ENCODE results near the gene KIF26A.

Gene KIF26A

DNA sequence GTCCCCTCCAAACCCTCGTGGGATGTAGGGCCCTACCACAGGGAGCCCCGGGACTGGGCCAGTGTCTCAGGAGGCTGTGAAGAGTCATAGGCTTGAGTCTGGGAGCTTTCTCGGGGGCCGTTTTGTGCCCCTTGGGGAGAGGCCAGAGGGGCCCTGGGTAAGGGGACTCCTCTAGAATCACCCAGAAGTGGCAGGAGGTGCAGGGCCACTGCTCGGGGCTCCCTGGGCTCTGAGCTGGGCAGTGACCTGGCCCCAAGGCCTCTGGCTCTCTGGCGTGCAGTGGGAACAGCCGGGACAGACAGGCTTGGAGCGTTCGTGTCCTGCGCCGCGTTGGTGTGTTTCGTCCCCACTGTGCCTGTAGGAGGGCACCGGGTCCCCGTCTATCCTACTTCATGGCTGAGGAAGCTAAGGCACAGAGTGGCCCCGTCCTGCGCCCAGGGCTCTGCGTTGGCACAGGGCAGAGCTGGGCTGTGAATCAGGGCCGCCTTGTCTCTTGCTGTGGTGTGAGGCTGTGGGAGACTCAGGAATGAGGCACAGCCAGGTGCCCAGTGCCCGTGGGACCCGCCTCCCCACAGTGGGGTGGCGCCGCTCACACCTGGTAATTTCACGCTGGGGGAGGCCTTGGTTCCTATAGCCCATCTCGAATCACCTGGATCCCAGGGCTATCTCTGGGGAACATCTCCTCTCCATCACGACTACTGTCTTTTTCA lies 23.8 kb upstream of the KIF26A start:
- Histone ChIP-seq H3K4me3 (ENCODE audit: low read depth in 1 of 2, low read length in 2 of 2) (no peak overlapping the region), H3K9me3 (ENCODE audit: control insufficient read depth in 1 of 2, low read length in 2 of 2) (no peaks in the 10 kb centered on the region), H3K27ac (ENCODE audit: low read depth, low read length) (no peak overlapping the region), H3K36me3 (ENCODE audit: control insufficient read depth in 1 of 2, insufficient read depth in 2 of 2, low read length in 2 of 2) (no peaks in the 10 kb centered on the region), H3K9ac (ENCODE audit: low read depth in 1 of 2, low read length in 2 of 2) (no peak overlapping the region), H3K27me3 (ENCODE audit: control insufficient read depth in 1 of 2, insufficient read depth in 2 of 2, low read length in 2 of 2) (peaks cover 4 to 5% of the 10 kb centered on the region in 2 donors), H3K4me1 (ENCODE audit: control insufficient read depth in 1 of 2, insufficient read depth in 2 of 2, low read length in 2 of 2) (peaks cover 0 to 14% of the 10 kb centered on the region in 2 donors)

DNA sequence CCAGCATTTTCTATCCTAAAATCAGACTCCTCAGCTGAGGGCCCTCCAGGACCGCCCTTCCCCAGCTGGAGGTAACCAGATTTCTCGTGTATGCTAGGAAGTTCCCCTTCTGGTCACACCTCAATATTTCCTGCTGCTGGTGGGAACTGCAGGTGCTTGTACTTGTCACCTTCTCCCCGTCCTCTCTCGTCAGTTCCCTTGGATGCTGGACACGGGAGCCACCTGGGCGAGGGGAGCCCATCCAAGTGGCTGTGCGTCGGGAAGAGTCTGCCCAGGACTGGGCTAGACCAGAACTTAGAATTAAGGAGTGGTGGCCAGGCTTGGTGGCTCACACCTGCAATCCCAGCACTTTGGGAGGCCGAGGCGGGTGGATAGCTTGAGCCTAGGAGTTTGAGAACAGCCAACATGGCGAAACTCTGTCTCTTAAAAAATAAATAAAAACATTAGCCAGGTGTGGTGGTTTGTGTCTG lies 23.2 kb upstream of the KIF26A start:
- peaks cover 0 to 14% of the 10 kb centered on the region in 2 donors for H3K4me1 ChIP-seq (ENCODE audit: control insufficient read depth in 1 of 2, insufficient read depth in 2 of 2, low read length in 2 of 2)
- H3K9me3 ChIP-seq (ENCODE audit: control insufficient read depth in 1 of 2, low read length in 2 of 2) = no peaks in the 10 kb centered on the region
- H3K9ac ChIP-seq (ENCODE audit: low read depth in 1 of 2, low read length in 2 of 2) = no peak overlapping the region
- peaks cover 4 to 5% of the 10 kb centered on the region in 2 donors for H3K27me3 ChIP-seq (ENCODE audit: control insufficient read depth in 1 of 2, insufficient read depth in 2 of 2, low read length in 2 of 2)
- H3K27ac ChIP-seq (ENCODE audit: low read depth, low read length) = no peak overlapping the region
- no peak overlapping the region for H3K4me3 ChIP-seq (ENCODE audit: low read depth in 1 of 2, low read length in 2 of 2)
- no peaks in the 10 kb centered on the region for H3K36me3 ChIP-seq (ENCODE audit: control insufficient read depth in 1 of 2, insufficient read depth in 2 of 2, low read length in 2 of 2)

DNA sequence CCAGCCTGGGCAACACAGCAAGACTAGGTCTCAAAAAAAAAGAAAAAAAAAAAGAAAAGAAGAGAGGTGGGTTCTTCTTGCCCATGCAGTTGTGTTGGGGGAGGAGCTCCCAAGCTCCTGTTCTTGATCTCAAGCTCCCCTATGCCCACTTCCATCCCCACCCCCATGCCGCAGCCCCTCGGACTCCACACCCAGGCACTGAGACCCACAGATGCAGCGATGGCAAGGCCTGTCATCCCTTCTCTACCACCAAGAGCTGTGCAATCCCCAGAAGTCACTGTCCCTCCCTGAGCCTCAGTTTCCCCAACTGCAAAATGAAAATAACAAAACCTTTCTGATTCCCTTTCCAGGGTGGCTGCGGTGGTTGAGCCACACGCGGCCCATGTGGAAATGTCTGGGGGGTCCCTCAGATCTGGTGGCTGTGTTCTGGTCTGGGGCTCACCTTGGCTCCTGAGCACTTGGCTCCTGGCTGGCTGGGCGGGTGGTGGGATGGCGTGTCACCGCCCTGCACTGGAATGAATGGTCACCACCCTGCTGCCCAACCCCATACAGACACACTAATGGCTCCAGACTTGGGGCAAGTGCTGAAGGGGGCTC lies 22.6 kb upstream of the KIF26A start:
- Histone ChIP-seq H3K4me1 (ENCODE audit: control insufficient read depth in 1 of 2, insufficient read depth in 2 of 2, low read length in 2 of 2) (peaks cover 0 to 14% of the 10 kb centered on the region in 2 donors), H3K9ac (ENCODE audit: low read depth in 1 of 2, low read length in 2 of 2) (peak overlapping the region in 1 of 2 donors; percentile 59), H3K4me3 (ENCODE audit: low read depth in 1 of 2, low read length in 2 of 2) (peak overlapping the region; percentile 65 to 66), H3K9me3 (ENCODE audit: control insufficient read depth in 1 of 2, low read length in 2 of 2) (no peaks in the 10 kb centered on the region), H3K36me3 (ENCODE audit: control insufficient read depth in 1 of 2, insufficient read depth in 2 of 2, low read length in 2 of 2) (no peaks in the 10 kb centered on the region), H3K27ac (ENCODE audit: low read depth, low read length) (no peak overlapping the region), H3K27me3 (ENCODE audit: control insufficient read depth in 1 of 2, insufficient read depth in 2 of 2, low read length in 2 of 2) (peaks cover 4 to 5% of the 10 kb centered on the region in 2 donors)

DNA sequence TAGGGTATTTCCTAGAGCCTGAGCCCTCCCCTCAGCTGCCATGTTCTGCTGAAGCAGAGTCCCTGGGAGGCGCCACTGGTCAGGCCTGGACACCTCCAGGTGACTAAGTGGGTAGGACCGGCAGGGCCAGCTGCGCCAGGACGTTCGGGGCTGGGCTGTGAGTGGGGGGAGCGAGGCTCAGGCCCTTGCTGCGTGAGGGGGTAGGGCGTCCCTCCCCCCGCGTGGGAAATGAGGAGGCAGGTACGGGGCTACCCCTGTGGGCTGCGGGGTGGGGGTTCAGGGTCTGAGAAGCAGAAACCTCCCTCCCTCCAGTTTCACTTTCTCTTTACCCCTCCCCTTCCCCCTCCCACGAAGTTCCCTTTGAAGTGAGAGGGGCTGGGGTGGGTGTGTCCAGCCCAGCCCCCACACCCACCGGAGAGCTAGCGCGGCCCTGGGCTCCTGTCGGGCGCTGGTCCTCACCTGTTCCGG lies 22.1 kb upstream of the KIF26A start:
- H3K9ac ChIP-seq (ENCODE audit: low read depth in 1 of 2, low read length in 2 of 2) = peak overlapping the region; percentile 47 to 59
- H3K27me3 ChIP-seq (ENCODE audit: control insufficient read depth in 1 of 2, insufficient read depth in 2 of 2, low read length in 2 of 2) = peaks cover 0 to 4% of the 10 kb centered on the region in 2 donors
- no peaks in the 10 kb centered on the region for H3K36me3 ChIP-seq (ENCODE audit: control insufficient read depth in 1 of 2, insufficient read depth in 2 of 2, low read length in 2 of 2)
- peak overlapping the region; percentile 65 to 66 for H3K4me3 ChIP-seq (ENCODE audit: low read depth in 1 of 2, low read length in 2 of 2)
- peaks cover 0 to 8% of the 10 kb centered on the region in 2 donors for H3K4me1 ChIP-seq (ENCODE audit: control insufficient read depth in 1 of 2, insufficient read depth in 2 of 2, low read length in 2 of 2)
- peak overlapping the region; percentile 56 for H3K27ac ChIP-seq (ENCODE audit: low read depth, low read length)
- H3K9me3 ChIP-seq (ENCODE audit: control insufficient read depth in 1 of 2, low read length in 2 of 2) = no peaks in the 10 kb centered on the region

DNA sequence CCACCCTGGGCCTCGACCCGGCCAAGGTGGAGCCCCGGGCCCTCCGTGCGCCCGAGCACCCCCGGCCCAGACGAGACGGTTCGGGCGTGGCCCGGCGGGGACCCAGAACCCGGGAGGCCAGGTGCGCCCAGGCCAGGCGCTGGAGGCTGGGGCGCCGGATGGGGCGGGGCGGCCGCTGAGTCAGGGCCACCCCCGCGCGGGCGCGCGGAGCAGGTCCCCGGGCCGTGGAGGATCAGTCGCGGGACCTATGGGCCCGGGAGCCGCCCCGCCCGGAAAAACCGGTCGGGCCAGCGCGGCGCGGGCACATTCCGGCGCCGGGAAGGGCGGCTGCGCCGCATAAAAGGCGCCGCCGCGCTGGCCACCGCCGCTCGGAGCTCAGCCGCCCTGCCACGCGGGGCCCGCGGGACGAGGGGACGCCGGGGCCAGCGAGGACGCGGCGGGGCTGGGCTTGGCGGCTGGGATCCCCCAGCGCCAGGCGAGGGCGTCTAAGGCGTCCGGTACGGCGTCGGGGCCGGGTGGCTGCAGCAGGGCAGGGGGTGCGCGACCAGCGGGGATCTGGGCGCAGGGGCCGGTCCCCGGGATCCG lies 21.5 kb upstream of the KIF26A start:
- Histone ChIP-seq H3K4me3 (ENCODE audit: low read depth in 1 of 2, low read length in 2 of 2) (peak overlapping the region; percentile 65 to 66), H3K4me1 (ENCODE audit: control insufficient read depth in 1 of 2, insufficient read depth in 2 of 2, low read length in 2 of 2) (peaks cover 0 to 8% of the 10 kb centered on the region in 2 donors), H3K36me3 (ENCODE audit: control insufficient read depth in 1 of 2, insufficient read depth in 2 of 2, low read length in 2 of 2) (no peaks in the 10 kb centered on the region), H3K9ac (ENCODE audit: low read depth in 1 of 2, low read length in 2 of 2) (peak overlapping the region in 1 of 2 donors; percentile 59), H3K27ac (ENCODE audit: low read depth, low read length) (peak overlapping the region; percentile 56), H3K9me3 (ENCODE audit: control insufficient read depth in 1 of 2, low read length in 2 of 2) (no peaks in the 10 kb centered on the region), H3K27me3 (ENCODE audit: control insufficient read depth in 1 of 2, insufficient read depth in 2 of 2, low read length in 2 of 2) (peaks cover 0 to 4% of the 10 kb centered on the region in 2 donors)

DNA sequence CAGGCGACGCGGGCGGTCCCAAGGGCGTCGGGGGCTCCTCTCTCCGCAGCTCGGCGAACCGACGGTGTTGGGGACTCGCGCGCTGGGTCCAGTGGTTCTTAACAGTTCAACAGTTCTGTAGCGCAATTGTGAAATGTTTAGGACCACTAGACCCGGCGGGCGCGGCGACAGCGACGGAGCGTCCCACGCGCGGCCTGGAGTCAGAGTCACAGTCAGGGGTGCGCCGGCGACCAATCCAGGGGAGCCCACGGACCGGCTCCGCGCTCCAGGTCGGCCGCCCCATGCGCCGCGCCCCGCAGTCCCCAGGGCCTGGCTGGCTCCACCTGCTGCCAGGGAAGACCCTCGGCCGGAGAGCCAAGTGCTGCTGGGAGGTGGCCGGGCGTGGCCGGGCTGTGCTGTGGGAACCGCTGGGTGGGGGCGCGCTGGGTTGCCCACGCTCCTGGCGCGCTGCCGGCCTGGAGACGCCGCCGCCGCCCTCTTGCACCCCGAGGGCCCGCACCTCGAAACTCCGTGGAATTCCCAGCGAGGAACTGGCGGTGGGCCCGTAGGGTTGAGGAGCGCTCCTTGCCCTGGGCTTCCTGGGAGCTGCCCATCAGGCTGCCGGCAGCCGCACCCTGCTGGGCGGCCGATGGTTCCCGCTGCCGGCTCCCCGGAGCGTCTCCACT lies 20.9 kb upstream of the KIF26A start:
- Histone ChIP-seq H3K27ac (ENCODE audit: low read depth, low read length) (peak overlapping the region; percentile 50), H3K9me3 (ENCODE audit: control insufficient read depth in 1 of 2, low read length in 2 of 2) (no peaks in the 10 kb centered on the region), H3K36me3 (ENCODE audit: control insufficient read depth in 1 of 2, insufficient read depth in 2 of 2, low read length in 2 of 2) (no peaks in the 10 kb centered on the region), H3K9ac (ENCODE audit: low read depth in 1 of 2, low read length in 2 of 2) (no peak overlapping the region), H3K4me1 (ENCODE audit: control insufficient read depth in 1 of 2, insufficient read depth in 2 of 2, low read length in 2 of 2) (peaks cover 0 to 8% of the 10 kb centered on the region in 2 donors), H3K27me3 (ENCODE audit: control insufficient read depth in 1 of 2, insufficient read depth in 2 of 2, low read length in 2 of 2) (peaks cover 0 to 4% of the 10 kb centered on the region in 2 donors), H3K4me3 (ENCODE audit: low read depth in 1 of 2, low read length in 2 of 2) (peak overlapping the region; percentile 43)

DNA sequence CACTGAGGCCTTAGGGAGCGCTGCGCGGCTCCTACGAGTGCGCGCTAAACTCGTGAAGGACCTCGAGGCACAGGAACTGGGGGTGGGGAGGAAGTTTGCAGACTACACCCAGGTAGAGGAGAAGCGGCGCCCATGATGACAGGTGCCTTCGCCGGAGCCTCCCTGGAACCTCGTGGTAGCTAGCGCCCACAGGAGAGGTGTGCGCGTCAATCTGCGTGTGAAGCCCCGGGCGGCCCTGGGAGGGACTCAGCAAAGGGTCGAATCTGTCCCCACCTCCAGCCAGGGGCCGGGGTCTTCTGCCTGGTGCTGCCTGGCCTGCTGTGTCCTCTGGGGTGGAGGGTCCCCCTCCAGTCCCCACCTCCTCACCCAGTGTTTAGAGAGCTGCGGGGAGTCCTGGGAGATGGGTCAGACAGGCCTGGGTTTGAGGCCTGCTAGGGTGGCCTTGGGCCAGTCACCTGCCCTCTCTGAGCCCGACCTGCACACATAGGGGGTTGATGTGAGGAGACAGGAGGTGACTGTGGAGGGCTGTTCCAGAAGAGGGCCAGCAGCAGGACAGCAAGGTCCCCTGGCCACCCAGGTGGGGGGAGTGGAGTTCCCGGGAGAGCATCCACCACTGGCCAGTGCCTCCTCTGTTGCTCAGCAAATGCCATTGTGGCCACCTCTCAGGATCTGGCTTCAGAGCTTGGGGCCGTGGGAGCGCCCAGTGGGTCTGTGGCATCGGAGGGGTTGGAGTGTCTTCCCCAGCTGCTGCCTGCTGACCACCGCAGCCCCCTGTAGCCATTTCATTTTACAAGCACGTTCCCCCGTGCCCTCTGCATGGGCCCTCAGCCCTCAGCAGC lies 20.2 kb upstream of the KIF26A start:
- H3K27ac ChIP-seq (ENCODE audit: low read depth, low read length) = no peak overlapping the region
- H3K36me3 ChIP-seq (ENCODE audit: control insufficient read depth in 1 of 2, insufficient read depth in 2 of 2, low read length in 2 of 2) = no peaks in the 10 kb centered on the region
- H3K9me3 ChIP-seq (ENCODE audit: control insufficient read depth in 1 of 2, low read length in 2 of 2) = no peaks in the 10 kb centered on the region
- H3K9ac ChIP-seq (ENCODE audit: low read depth in 1 of 2, low read length in 2 of 2) = no peak overlapping the region
- H3K4me1 ChIP-seq (ENCODE audit: control insufficient read depth in 1 of 2, insufficient read depth in 2 of 2, low read length in 2 of 2) = peaks cover 0 to 8% of the 10 kb centered on the region in 2 donors
- H3K27me3 ChIP-seq (ENCODE audit: control insufficient read depth in 1 of 2, insufficient read depth in 2 of 2, low read length in 2 of 2) = peaks cover 0 to 4% of the 10 kb centered on the region in 2 donors
- peak overlapping the region; percentile 32 to 43 for H3K4me3 ChIP-seq (ENCODE audit: low read depth in 1 of 2, low read length in 2 of 2)

DNA sequence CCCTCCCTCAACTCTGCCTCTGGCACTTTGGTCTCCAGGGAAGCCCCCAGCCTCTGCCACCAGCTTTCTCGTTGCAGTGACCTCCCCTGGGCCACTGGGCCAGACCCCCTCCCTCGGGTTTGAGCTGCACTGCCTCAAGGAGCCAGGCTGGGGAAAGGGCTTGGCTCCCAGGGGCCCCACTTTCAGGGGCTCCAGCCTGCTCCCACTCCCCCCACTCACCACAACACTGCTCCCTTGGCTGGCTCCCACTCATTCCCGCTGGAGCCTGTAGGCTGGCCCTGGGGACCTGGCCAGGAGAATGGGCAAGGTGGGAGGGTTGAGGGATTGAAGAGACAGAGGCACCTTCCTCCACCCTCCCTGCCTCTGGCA lies 19.3 kb upstream of the KIF26A start:
- Histone ChIP-seq H3K36me3 (ENCODE audit: control insufficient read depth in 1 of 2, insufficient read depth in 2 of 2, low read length in 2 of 2) (no peaks in the 10 kb centered on the region), H3K9ac (ENCODE audit: low read depth in 1 of 2, low read length in 2 of 2) (no peak overlapping the region), H3K4me3 (ENCODE audit: low read depth in 1 of 2, low read length in 2 of 2) (no peak overlapping the region), H3K27me3 (ENCODE audit: control insufficient read depth in 1 of 2, insufficient read depth in 2 of 2, low read length in 2 of 2) (peaks cover 0 to 4% of the 10 kb centered on the region in 2 donors), H3K27ac (ENCODE audit: low read depth, low read length) (no peak overlapping the region), H3K9me3 (ENCODE audit: control insufficient read depth in 1 of 2, low read length in 2 of 2) (peaks cover 0 to 3% of the 10 kb centered on the region in 2 donors), H3K4me1 (ENCODE audit: control insufficient read depth in 1 of 2, insufficient read depth in 2 of 2, low read length in 2 of 2) (peaks cover 0 to 8% of the 10 kb centered on the region in 2 donors)

DNA sequence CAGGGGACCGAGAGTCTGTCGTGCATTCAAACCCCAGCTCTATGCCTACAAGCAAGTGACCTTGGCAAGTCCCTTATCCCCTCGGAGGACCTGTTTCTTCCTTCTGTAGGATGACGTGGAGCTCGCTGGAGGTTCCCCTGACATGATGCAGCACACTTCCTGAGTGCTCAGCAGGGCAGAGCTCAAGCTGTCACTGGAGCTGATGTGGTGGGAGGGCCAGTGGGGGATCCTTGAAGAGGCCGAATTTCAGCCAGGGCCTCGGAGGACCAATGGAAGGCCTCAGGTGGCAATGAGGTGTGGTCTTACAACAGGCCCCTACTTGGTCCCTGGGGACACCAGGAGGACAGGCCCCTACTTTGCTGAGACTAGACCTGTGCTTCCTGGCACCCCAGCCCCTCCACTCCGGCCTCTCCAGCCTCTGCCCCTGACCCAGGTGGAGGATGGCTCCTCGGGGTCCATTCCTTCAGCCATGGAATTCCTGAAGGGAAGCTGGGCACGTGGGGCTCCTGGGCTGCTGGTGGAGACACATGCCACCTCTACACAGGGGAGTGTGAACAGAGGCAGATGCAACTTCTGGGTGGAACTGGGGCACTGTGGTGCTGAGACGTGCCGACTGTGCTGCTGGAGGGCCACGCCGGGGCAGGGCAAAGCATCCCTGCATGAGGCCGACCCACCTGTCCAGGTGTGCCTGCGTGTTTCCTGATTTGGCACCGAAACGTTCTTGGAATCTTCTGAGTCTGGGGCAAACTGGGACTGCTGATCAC lies 18.7 kb upstream of the KIF26A start:
- no peak overlapping the region for H3K27ac ChIP-seq (ENCODE audit: low read depth, low read length)
- peaks cover 0 to 8% of the 10 kb centered on the region in 2 donors for H3K4me1 ChIP-seq (ENCODE audit: control insufficient read depth in 1 of 2, insufficient read depth in 2 of 2, low read length in 2 of 2)
- H3K9ac ChIP-seq (ENCODE audit: low read depth in 1 of 2, low read length in 2 of 2) = no peak overlapping the region
- peaks cover 0 to 3% of the 10 kb centered on the region in 2 donors for H3K9me3 ChIP-seq (ENCODE audit: control insufficient read depth in 1 of 2, low read length in 2 of 2)
- no peaks in the 10 kb centered on the region for H3K36me3 ChIP-seq (ENCODE audit: control insufficient read depth in 1 of 2, insufficient read depth in 2 of 2, low read length in 2 of 2)
- H3K27me3 ChIP-seq (ENCODE audit: control insufficient read depth in 1 of 2, insufficient read depth in 2 of 2, low read length in 2 of 2) = peaks cover 0 to 4% of the 10 kb centered on the region in 2 donors
- H3K4me3 ChIP-seq (ENCODE audit: low read depth in 1 of 2, low read length in 2 of 2) = no peak overlapping the region

All from duodenal mucosa (tissue), 2 donors.